Trophoblast cell (in vitro differentiated cells and primary cell): Measurements from ENCODE around the gene ZNF208.
"Not testable (repeated sequence)": the region's sequence is repeated elsewhere in the genome, so short reads cannot be mapped to it uniquely, and the experiment has no call there.

Experiments used
- DNase-seq, 2 donors: peaks; one replicate each; pipeline ENCODE4 v3.0.0-alpha.2; 2016
- H2AFZ ChIP-seq: 2 replicates; pipeline ENCODE4 v1.6.1; 2013; ENCODE audit warnings: low read length, moderate library complexity, mild to moderate bottlenecking; ENCODE audit not compliant: insufficient read depth, poor library complexity
- H2AK5ac ChIP-seq: 2 replicates; pipeline ENCODE4 v1.6.1; 2013; ENCODE audit warnings: mild to moderate bottlenecking, low read length
- H2BK120ac ChIP-seq: 2 replicates; pipeline ENCODE4 v1.6.1; 2013; ENCODE audit warnings: low read length, mild to moderate bottlenecking, moderate library complexity; ENCODE audit not compliant: insufficient read depth, poor library complexity
- H2BK12ac ChIP-seq: 2 replicates; pipeline ENCODE4 v1.6.1; 2013; ENCODE audit warnings: mild to moderate bottlenecking, low read length, moderate library complexity
- H2BK5ac ChIP-seq: 2 replicates; pipeline ENCODE4 v1.6.1; 2013; ENCODE audit warnings: low read length, low read depth, moderate library complexity, mild to moderate bottlenecking; ENCODE audit not compliant: poor library complexity
- H3K14ac ChIP-seq: 2 replicates; pipeline ENCODE4 v1.6.1; 2013; ENCODE audit warnings: mild to moderate bottlenecking, low read length
- H3K18ac ChIP-seq: 2 replicates; pipeline ENCODE4 v1.6.1; 2013; ENCODE audit warnings: mild to moderate bottlenecking, low read length
- H3K23ac ChIP-seq: 2 replicates; pipeline ENCODE4 v1.6.1; 2013; ENCODE audit warnings: low read length
- H3K27ac ChIP-seq: 2 replicates; pipeline ENCODE4 v1.5.1; 2013; ENCODE audit warnings: low read depth, mild to moderate bottlenecking, inconsistent platforms, low read length, moderate library complexity
- H3K27me3 ChIP-seq: 2 replicates; pipeline ENCODE4 v1.6.1; 2013; ENCODE audit warnings: inconsistent platforms, mild to moderate bottlenecking, low read length, moderate library complexity; ENCODE audit not compliant: insufficient read depth
- H3K36me3 ChIP-seq, 2 experiments: 1 replicate in 1 of 2; 2 replicates in 1 of 2; pipeline ENCODE4 v1.6.1; 2013; ENCODE audit warnings: low read length in 2 of 2, mild to moderate bottlenecking in 2 of 2, moderate library complexity in 1 of 2; ENCODE audit not compliant: insufficient read depth in 2 of 2, control insufficient read depth in 1 of 2
- H3K4ac ChIP-seq: 2 replicates; pipeline ENCODE4 v1.6.1; 2013; ENCODE audit warnings: low read depth, mild to moderate bottlenecking, low read length, moderate library complexity
- H3K4me1 ChIP-seq, 2 experiments: 1 replicate in 1 of 2; 2 replicates in 1 of 2; pipeline ENCODE4 v1.6.1; 2013; ENCODE audit warnings: low read length in 2 of 2, mild to moderate bottlenecking in 2 of 2, moderate library complexity in 1 of 2; ENCODE audit not compliant: insufficient read depth in 2 of 2, control insufficient read depth in 1 of 2
- H3K4me2 ChIP-seq: 2 replicates; pipeline ENCODE4 v1.6.1; 2013; ENCODE audit warnings: inconsistent platforms, mild to moderate bottlenecking, low read length, moderate library complexity
- H3K4me3 ChIP-seq: 2 replicates; pipeline ENCODE4 v1.5.1; 2013; ENCODE audit warnings: mild to moderate bottlenecking, low read depth, low read length, inconsistent platforms
- H3K79me1 ChIP-seq: one replicate; pipeline ENCODE4 v1.6.1; 2013; ENCODE audit warnings: low read length
- H3K79me2 ChIP-seq: 2 replicates; pipeline ENCODE4 v1.6.1; 2013; ENCODE audit warnings: low read length, mild to moderate bottlenecking; ENCODE audit not compliant: control insufficient read depth, insufficient read depth, poor library complexity
- H3K9ac ChIP-seq: 2 replicates; pipeline ENCODE4 v1.6.1; 2013; ENCODE audit warnings: mild to moderate bottlenecking, low read length
- H3K9me3 ChIP-seq: 2 replicates; pipeline ENCODE4 v1.6.1; 2013; ENCODE audit warnings: low read depth, mild to moderate bottlenecking, control low read depth, inconsistent platforms, low read length; ENCODE audit not compliant: insufficient read depth
- H4K12ac ChIP-seq: 2 replicates; pipeline ENCODE4 v1.6.1; 2013; ENCODE audit warnings: low read depth, mild to moderate bottlenecking, low read length, moderate library complexity
- H4K8ac ChIP-seq: 2 replicates; pipeline ENCODE4 v1.6.1; 2013; ENCODE audit warnings: low read depth, mild to moderate bottlenecking, low read length, moderate library complexity
- H4K91ac ChIP-seq: one replicate; pipeline ENCODE4 v1.6.1; 2013; ENCODE audit warnings: low read depth, mild to moderate bottlenecking, low read length, moderate library complexity
- WGBS: extraction: QIAGEN DNeasy Blood & Tissue Kit; methylation state at CpG from one replicate; pipeline ENCODE4 v1.1.7; 2013; ENCODE audit warnings: missing lambda C conversion rate; ENCODE audit not compliant: insufficient read length, insufficient coverage; ENCODE audit errors: extremely low coverage; 5-methylcytosine and 5-hydroxymethylcytosine counted together

ZNF208 gene

DNA sequence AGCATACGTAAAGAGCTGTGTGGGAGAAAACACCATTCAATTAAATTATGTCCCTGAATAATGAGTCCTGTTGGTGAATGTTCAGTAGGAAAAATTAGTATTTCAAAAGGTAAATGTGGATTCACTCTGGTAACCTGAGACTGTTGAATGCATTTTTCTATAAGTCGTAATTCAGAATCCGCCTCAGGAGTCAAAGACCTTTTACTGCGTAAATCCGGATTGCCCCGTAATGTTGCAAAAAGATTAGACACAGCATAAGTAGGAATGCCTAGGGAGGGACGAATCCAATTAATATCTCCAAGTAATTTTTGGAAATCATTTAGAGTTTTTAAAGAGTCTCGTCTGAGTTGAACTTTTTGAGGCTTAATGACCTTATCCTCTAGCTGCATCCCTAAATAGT, 126.0 kb downstream of the ZNF208 start:
- DNase-seq: peak; percentile 60 to 85
- no CpG with 5 or more reads among the region's 8 CpGs for WGBS
- not testable (repeated sequence) for H4K91ac ChIP-seq

DNA sequence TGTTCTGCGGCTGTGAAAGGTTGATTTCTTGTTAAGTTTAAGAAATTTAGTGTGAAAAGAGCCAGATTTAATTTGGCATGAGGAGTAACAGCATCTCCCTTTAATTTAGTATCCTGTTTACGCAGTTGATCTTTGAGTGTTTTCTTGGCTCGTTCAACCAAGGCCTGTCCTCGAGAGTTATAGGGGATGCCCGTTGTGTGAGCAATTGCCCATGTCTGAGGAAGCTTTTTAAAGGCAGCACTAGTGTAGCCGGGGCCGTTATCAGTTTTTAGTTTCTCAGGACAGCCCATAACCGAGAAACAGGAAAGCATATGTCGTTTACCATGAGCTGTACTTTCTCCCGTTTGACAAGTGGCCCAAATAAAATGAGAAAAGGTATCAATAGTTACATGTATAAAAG, 127.2 kb downstream of the ZNF208 start:
- no peak overlapping the region for H3K4ac ChIP-seq

More for the DNA sequence above, 126.0 kb downstream of the ZNF208 start:
- H3K14ac ChIP-seq, H3K36me3 ChIP-seq, H2BK120ac ChIP-seq, H3K79me1 ChIP-seq, H2BK5ac ChIP-seq, H2AFZ ChIP-seq, H3K4me1 ChIP-seq, H3K9me3 ChIP-seq, H3K23ac ChIP-seq, H3K9ac ChIP-seq, H2BK12ac ChIP-seq, H3K79me2 ChIP-seq, H3K18ac ChIP-seq, H4K8ac ChIP-seq, H4K12ac ChIP-seq, H3K27ac ChIP-seq, H3K4ac ChIP-seq, H3K27me3 ChIP-seq, H3K4me3 ChIP-seq, H3K4me2 ChIP-seq, H2AK5ac ChIP-seq: not testable (repeated sequence)

More for the DNA sequence above, 127.2 kb downstream of the ZNF208 start:
- Histone ChIP-seq H2BK5ac (no peak overlapping the region), H3K9ac (no peak overlapping the region), H4K8ac (no peak overlapping the region), H2BK12ac (no peak overlapping the region), H4K91ac (no peak overlapping the region), H2BK120ac (no peak overlapping the region), H3K36me3 (no peaks in the 10 kb centered on the region), H3K14ac (no peak overlapping the region), H3K9me3 (peaks cover 10% of the 10 kb centered on the region), H3K4me3 (no peak overlapping the region), H3K27ac (no peak overlapping the region), H3K79me1 (no peaks in the 10 kb centered on the region), H3K4me1 (no peaks in the 10 kb centered on the region), H2AFZ (no peak overlapping the region), H4K12ac (no peak overlapping the region), H3K18ac (no peak overlapping the region), H3K79me2 (no peaks in the 10 kb centered on the region), H3K4me2 (no peak overlapping the region), H3K27me3 (no peaks in the 10 kb centered on the region), H2AK5ac (no peak overlapping the region), H3K23ac (no peak overlapping the region)
- DNase-seq: no peak
- no CpG with 5 or more reads among the region's 10 CpGs for WGBS
